Adipose tissue (tissue), 3 donors: ENCODE measurements around the gene HRG. TPM values are rescaled to one million over a fixed set of nuclear protein-coding genes. Genes with fewer than 3 reads are reported as not detected.
"Not testable (repeated sequence)": the region's sequence is repeated elsewhere in the genome, so short reads cannot be mapped to it uniquely, and the experiment has no call there.

ENCODE experiments used
- H3K27ac ChIP-seq: one replicate; pipeline ENCODE4 v1.5.1; 2013; ENCODE audit warnings: low read depth, low read length
- WGBS, 3 donors: extraction: QIAGEN DNeasy Blood & Tissue Kit; methylation state at CpG; one replicate each; pipeline ENCODE4 v1.1.7; 2013; 5-methylcytosine and 5-hydroxymethylcytosine counted together
- polyA plus RNA-seq, 3 donors: library from polyadenylated mRNA; stranded (reverse); fragments of 200-250 nt; gene quantifications; one replicate each; pipeline ENCODE4 v1.2.3, GENCODE V29; 2013
- donor health status: healthy with polysubstance abuse.
- donor health status: Bipolar disorder and iron deficiency.
- donor health status: healthy.

The HRG gene
- polyA plus RNA-seq, 3 donors = not detected

DNA sequence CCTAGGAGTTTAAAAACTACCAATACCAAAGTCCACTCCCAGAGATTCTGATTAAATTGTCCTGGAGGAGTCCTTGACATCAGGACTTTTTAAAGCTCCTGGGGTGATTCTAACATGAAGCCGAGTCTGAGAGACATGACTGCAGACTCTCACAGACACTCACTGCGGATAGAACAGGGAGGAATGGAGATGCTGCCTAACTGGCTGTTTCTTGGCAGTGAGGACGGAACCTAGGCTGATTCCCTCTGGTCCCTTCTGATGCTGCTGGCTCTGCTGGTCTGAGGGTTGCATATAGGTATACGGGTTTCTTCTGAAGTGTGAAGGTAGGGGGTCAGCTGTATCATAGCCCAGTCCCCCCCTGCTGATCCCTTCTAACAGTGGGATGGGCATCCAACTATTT lies 1.3 kb upstream of the HRG start:
- 52 to 63% (median 52%) methylated on average over 4 of the region's 4 CpGs for WGBS, 3 donors
- no peak overlapping the region for H3K27ac ChIP-seq

DNA sequence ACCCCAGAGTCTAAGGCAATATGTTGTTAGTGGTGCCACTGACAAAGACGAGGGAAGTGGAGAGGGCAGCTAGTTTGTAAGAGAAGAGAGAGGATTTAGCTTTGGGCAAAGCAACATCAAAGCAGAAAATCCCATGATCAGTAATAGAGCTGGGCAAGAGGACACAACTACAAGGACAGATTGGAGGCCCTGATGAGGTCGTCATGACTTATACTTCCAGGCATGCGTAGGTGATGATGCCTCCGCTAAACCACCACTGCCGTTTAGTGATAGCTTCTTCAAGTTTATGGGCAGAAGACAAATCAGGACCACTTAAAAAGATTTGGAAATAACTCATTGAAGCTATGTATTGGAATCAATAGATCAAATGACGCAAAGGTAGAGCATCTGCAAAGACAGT lies 2.6 kb downstream of the HRG start:
- no peak overlapping the region for H3K27ac ChIP-seq
- WGBS, 3 donors = 66 to 76% (median 72%) methylated on average over 6 of the region's 6 CpGs

DNA sequence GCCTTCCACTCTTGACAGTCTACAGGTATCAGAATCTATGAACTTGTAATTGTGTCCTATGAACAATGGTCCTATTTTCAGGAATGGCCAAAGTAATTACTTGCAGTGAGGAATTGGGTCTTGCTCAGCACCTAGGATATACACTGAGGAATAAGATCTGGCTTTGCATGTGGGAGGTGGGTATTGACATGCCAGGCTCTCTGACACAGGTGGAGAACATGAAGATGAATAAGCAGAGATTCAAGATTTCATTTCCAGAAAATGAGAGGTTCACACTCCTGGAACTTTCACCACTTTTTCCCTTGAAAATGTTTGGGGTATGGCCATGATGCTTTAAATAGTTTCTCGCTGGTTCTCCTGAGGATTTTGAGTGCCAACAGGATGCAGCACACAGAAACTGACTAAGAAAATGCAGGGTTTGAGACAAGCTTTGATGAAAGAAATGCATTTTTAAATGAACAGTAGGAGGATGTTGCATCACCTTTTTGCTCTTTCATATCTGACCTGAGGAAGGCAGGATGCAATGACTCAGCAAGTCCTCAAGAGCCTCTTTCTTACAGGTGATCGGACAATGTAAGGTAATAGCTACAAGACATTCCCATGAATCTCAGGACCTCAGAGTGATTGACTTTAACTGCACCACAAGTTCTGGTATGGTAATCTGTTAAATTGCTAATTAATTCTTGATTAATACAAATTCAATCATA lies 3.7 kb downstream of the HRG start:
- H3K27ac ChIP-seq = no peak overlapping the region
- WGBS, 3 donors = 70 to 91% (median 73%) methylated on average over 2 of the region's 2 CpGs

DNA sequence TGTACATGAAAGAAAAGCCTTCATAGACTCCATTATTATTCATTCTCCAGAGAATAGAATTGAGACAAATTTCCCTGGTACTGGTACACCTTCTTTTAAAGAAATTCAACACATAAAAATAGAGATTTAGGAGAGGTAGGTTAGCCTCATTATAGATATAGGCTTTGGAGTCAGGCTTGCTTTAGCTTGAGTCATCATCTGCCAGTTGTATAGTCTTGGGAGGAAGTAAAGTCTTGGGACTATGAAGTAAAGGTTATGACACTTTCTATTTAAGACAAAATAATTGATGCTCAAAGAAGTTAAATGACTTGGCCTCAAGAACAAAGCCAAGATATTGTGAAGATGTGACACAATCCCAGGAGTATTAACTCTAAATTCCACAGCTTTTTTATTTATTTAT lies 4.3 kb downstream of the HRG start:
- no peak overlapping the region for H3K27ac ChIP-seq

DNA sequence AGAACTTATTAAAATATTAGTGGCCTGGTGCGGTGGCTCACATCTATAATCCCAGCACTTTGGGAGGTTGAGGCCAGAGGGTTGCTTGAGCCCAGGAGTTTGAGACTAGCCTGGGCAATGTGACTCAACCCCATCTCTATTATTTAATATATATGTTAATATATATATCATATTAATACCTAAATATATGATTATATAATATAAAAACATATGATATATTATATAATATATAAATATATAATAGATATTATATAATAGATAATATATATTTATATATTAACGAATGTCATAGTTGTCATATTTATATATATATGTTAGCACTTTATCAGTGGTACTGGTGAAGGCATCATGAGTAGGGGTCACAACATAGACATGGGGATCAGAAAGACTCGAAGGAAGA lies 5.2 kb downstream of the HRG start:
- WGBS, 3 donors = 87 to 93% (median 92%) methylated on average over 3 of the region's 3 CpGs
- H3K27ac ChIP-seq = no peak overlapping the region

DNA sequence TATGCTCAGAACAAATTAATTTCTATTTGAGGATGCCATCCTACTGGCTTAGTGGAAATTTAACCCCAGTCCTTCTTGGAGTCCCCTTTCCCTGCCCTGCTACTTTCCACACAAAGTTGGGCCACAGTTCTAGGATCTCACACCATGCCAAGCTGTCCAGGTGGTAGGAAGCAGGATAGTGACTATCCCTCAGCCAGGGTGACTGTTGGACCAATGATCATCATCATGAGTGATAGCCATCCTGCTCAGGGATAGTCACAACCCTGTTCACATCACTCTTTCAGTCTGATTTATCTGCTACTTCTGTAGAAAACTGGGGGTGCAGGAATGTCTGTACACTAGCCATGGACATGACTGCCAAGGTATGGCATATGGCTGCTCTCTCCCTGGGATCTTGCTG lies 12.8 kb downstream of the HRG start:
- H3K27ac ChIP-seq = no peak overlapping the region

DNA sequence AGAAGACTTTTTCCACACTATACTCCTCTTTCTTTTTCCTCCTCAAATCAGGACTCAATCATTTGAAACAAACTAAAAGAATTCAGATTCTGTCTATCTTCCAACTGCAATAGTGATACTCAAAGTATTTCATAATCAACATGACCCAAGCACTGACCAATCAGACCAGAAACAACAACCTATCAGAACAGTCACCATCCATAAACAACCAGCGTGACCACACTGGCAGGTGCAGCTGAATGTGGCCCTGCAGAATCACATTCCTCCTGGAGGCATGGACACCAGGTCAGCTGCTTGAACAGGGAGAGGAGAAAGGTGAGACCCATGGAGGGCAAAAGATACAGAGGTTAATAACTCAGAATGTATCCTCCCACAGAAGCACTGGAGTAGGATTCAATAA lies 13.3 kb downstream of the HRG start:
- 43 to 56% (median 52%) methylated on average over 1 of the region's 1 CpG for whole genome bisulfite sequencing, 3 donors
- no peak overlapping the region for H3K27ac ChIP-seq

DNA sequence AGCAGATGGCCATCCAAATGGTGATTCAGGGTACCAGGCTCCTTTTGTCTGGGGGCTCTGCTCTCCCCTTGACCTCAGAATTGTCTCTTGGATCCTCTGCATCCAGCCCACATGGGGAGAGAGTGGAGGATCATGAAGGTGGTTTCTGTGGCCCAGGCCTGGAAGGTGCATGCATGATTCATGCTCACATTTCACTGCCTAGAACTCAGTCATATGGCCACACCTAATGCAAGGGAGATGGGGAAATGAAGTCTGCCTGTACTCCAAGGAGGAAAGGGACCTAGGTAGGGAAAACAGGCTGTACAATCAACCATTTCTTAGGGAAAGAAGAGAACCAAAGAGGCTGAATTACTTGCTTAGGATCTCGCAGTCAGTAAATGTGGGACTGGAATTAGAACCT lies 15.1 kb downstream of the HRG start:
- 91 to 96% (median 95%) methylated on average over 1 of the region's 1 CpG for WGBS, 3 donors

DNA sequence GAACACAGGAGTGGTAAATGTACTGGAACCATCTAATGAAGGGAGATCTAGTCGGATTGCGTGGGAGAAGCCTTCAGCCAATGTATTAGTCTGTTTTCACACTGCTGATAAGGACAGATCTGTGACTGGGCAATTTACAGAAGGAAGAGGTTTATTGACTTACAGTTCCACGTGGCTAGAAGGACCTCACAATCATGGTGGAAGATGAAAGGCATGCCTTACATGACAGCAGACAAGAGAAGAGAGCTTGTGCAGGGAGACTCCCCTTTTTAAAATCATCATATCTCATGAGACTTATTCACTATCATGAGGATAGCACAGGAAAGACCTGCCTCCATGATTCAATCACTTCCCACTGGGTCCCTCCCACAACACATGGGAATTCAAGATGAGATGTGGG lies 17.0 kb downstream of the HRG start:
- no peak overlapping the region for H3K27ac ChIP-seq
- WGBS, 3 donors = 51 to 74% (median 64%) methylated on average over 3 of the region's 3 CpGs

More for the DNA sequence above, 15.1 kb downstream of the HRG start:
- no peak overlapping the region for H3K27ac ChIP-seq

DNA sequence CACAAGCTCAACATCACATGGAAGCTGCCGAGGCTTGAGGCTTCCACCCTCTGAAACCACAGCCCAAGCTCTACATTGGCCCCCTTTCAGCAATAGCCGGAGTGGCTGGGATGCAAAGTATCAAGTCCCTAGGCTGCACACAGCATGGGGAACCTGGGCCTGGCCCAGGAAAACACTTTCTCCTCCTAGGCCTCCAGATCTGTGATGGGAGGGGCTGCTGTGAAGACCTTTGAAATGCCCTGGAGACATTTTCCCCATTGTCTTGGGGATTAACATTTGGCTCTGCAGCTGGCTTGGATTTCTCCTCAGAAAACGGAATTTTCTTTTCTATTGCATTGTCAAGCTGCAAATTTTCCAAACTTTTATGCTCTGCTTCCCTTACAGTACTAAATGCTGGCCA lies 18.2 kb downstream of the HRG start:
- H3K27ac ChIP-seq = no peak overlapping the region
- 63 to 69% (median 65%) methylated on average over 3 of the region's 3 CpGs for WGBS, 3 donors

DNA sequence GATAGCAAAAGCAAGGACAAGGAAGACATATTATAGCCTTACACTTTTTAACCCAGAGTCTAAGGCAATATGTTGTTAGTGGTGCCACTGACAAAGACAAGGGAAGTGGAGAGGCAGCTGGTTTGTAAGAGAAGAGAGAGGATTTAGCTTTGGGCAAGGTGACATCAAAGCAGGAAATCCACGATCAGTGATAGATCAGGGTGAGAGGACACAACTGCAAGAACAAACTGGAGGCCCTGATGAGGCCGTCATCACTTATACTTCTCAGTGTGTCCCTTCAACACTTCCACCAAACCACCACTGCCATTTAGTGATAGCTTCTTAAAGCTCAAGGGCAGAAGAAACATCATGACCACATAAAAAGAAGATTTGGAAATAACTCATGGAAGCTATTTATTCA lies 20.7 kb downstream of the HRG start:
- not testable (repeated sequence) for H3K27ac ChIP-seq
- WGBS, 3 donors = 68 to 84% (median 76%) methylated on average over 2 of the region's 2 CpGs

DNA sequence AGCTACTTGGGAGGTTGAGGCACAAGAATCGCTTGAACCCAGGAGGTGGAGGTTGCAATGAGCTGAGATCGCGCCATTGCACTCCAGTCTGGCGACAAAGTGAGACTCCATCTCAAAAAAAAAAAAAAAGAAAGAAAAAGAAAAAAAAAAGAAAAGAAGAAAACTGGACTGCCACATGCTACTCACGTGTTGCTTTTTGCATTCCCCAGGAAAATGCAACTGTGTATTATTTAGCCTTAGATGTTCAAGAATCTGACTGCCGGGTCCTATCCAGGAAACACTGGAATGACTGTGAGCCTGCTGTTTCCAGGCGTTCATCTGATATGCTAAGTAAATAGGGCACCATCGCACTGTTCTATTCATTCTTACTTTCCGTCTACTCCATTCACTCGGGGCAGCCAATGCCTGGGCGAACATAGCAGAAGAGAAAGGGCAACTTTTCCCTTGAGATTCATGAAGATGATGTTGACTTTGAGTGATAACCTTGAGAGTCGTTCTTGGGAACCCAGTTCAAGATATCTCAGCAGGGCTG lies 21.4 kb downstream of the HRG start:
- no peak overlapping the region for H3K27ac ChIP-seq
- WGBS, 3 donors = 54 to 82% (median 81%) methylated on average over 12 of the region's 12 CpGs

DNA sequence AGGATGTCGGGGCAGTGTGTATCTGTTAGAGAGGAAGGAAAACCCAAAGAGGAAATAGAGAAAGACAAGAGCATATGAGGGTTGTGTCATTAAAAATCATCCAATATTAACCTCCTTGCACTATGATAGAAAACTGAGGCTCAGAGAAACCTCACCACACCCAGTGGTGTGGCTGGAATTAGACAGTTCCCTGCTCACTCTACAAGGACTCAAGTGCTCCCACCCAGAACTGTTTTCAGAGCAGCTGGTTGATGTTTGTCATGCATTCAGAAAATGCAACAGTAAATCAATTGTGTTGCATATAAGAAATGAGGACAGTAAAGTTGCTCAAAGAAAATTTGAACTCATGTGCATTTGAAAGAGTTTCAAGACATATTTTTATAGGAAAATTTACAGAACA lies 24.5 kb downstream of the HRG start:
- 64 to 86% (median 74%) methylated on average over 1 of the region's 1 CpG for WGBS, 3 donors
- H3K27ac ChIP-seq = not testable (repeated sequence)

DNA sequence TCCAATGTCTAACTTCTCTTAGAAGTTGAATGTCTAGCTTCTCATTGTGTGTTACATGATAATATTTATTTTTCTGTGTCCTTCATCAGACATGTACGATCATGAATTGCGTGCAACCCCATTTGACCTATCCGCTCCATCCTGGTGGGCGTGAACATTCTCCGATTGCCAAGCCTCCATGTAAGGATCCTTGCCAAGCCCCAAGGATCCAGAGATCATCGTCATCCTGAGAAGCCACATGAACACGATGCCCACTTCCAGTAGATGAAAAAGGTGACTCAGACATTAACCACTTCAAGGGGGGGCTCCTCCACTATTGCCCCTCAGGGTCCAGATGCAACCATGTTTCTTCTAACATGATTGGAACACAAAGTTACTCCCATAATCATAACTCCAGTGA lies 25.9 kb downstream of the HRG start:
- no peak overlapping the region for H3K27ac ChIP-seq
- 89 to 92% (median 90%) methylated on average over 7 of the region's 7 CpGs for WGBS, 3 donors

DNA sequence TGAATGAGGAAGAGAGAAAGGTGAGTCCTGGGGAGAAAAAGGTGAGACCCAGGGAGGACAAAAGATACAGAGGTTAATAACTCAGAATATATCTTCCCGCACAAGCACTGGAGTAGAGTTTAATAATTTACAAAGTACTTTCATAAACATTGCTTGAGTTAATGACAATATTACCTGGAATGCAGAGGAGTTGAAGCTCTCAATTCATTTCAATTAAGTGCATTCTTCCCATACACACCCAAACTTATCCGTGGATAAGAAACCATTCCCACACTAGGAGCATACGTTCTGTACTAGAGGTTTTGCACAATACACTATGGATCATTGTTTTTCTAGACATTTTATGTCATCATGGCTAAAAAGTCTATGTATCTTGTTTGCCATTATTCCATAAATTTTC lies 28.0 kb downstream of the HRG start:
- no peak overlapping the region for H3K27ac ChIP-seq
- WGBS, 3 donors = 41 to 80% (median 72%) methylated on average over 3 of the region's 3 CpGs

DNA sequence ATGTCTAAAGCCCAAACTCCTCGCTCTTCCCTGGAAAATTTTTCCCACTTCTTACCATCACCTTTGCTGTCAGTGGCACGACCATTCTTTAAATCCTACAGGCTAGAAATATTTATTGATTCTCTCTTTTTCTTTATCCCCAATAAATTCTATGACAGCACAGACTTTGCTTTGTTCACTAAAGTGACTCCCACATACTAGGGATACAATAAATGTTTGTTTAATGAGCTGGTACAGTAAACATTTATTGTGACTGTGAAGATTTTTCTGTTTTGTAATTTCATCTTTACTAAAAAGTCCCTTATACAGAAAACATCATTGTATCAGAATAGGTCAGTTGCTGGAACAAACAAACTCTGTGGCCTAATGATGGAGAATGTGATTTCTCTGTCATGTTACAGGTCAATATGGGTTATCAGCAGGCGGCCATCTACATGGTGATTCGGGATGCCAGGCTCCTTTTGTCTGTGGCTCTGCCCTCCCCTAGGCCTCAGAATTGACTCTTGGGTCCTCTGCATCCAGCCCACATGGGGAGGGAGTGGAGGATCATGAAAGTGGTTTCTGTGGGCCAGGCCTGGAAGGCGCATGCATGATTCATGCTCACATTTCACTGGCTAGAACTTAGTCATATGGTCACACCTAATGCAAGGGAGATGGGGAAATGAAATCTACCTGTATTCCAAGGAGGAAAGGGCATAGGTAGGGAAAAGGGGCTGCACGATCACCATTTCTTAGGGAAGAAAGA lies 28.6 kb downstream of the HRG start:
- WGBS, 3 donors = 72 to 86% (median 83%) methylated on average over 6 of the region's 6 CpGs
- no peak overlapping the region for H3K27ac ChIP-seq

DNA sequence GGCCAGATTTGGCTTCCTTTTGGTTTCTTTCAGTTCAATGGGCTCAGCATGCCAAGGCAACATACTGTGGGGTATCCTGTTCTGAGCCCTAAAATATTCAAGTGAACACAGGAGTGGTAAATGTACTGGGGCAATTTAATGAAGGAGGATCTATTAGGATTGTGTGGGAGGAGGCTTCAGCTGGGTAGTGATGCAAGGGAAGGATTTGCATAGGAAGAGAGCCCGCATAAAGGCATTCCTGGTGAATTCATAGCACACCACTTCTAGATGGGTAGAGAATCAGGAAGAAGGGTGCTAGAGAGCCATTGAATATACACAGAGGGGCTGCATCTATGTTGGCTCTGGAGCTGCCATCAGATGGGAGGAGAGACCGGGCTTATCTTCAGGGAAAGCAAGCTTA lies 30.7 kb downstream of the HRG start:
- 87 to 97% (median 90%) methylated on average over 2 of the region's 2 CpGs for WGBS, 3 donors
- H3K27ac ChIP-seq = no peak overlapping the region

DNA sequence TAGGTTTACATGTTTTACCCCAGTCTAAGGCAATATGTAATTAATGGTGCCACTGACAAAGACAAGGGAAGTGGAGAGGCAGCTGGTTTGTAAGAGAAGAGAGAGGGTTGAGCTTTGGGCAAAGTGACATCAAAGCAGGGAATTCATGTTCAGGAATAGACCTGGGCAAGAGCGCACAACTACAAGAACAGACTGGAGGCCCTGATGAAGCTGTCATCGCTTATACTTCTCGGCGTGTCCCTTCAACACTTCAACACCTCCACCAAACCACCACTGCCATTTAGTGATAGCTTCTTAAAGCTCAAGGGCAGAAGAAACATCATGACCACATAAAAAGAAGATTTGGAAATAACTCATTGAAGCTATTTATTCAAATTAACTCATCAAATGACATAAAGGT lies 31.7 kb downstream of the HRG start:
- H3K27ac ChIP-seq = no peak overlapping the region
- 85 to 96% (median 88%) methylated on average over 4 of the region's 4 CpGs for WGBS, 3 donors

DNA sequence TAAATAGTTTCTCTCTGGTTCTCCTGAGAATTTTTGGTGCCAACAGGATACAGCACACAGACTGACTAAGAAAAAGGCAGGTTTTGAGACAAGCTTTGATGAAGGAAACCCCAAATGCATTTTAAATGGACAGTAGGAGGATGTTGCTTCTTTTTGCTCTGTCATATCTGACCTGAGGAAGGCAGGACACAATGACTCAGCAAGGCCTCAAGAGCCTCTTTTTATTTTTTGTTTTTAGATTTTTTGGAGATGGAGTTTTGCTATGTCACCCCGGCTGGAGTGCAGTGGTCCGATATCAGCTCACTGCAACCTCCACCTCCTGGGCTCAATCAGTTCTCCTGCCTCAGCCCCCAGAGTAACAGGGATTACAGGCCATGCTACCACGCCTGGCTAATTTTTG lies 34.5 kb downstream of the HRG start:
- 67 to 91% (median 78%) methylated on average over 3 of the region's 3 CpGs for WGBS, 3 donors
- H3K27ac ChIP-seq = no peak overlapping the region

DNA sequence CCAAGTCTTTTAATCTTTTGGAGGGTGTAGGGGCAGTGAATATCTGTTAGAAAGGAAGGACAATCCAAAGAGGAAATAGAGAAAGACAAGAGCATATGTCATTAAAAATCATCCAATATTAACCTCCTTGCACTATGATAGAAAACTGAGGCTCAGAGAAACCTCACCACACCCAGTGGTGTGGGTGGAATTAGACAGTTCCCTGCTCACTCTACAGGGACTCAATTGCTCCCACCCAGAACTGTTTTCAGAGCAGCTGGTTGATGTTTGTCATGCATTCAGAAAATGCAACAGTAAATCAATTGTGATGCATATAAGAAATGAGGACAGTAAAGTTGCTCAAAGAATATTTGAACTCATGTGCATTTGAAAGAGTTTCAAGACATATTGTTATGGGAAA lies 36.6 kb downstream of the HRG start:
- not testable (repeated sequence) for H3K27ac ChIP-seq
